OCI-LY1 (cell line): ENCODE measurements around the gene SYP.

Experiments used
- H2AFZ ChIP-seq: fragments of 200-600 bp; sonication (generic), shearing (Covaris generic); 2 replicates; pipeline ENCODE4 v1.6.0; 2014; ENCODE audit warnings: antibody characterized with exemption, mild to moderate bottlenecking, low read length
- H3F3A ChIP-seq: fragments of 200-600 bp; sonication (generic), shearing (Covaris generic); 2 replicates; pipeline ENCODE4 v1.6.0; 2014; ENCODE audit warnings: mild to moderate bottlenecking, antibody characterized with exemption, low read length, moderate library complexity; ENCODE audit not compliant: insufficient read depth
- H3K27ac ChIP-seq: fragments of 200-600 bp; sonication (generic); 2 replicates; pipeline ENCODE4 v1.5.1; 2014; ENCODE audit warnings: low read length, mixed run types, mild to moderate bottlenecking, low read depth; ENCODE audit not compliant: poor library complexity, severe bottlenecking
- H3K27me3 ChIP-seq: fragments of 200-600 bp; sonication (generic); 2 replicates; pipeline ENCODE4 v1.6.0; 2014; ENCODE audit warnings: antibody characterized with exemption, mild to moderate bottlenecking, low read length, moderate library complexity; ENCODE audit not compliant: insufficient read depth
- H3K36me3 ChIP-seq: fragments of 200-600 bp; sonication (generic); 2 replicates; pipeline ENCODE4 v1.6.1; 2014; ENCODE audit warnings: mild to moderate bottlenecking, antibody characterized with exemption, low read length, moderate library complexity, mixed read lengths; ENCODE audit not compliant: insufficient read depth
- H3K4me1 ChIP-seq: fragments of 200-600 bp; sonication (generic); 2 replicates; pipeline ENCODE4 v1.5.1; 2014; ENCODE audit warnings: mild to moderate bottlenecking, low read length, moderate library complexity; ENCODE audit not compliant: insufficient read depth, severe bottlenecking
- H3K4me2 ChIP-seq: fragments of 200-600 bp; sonication (generic), shearing (Covaris generic); 2 replicates; pipeline ENCODE4 v1.6.1; 2014; ENCODE audit warnings: low read length
- H3K4me3 ChIP-seq: fragments of 200-600 bp; sonication (generic); 2 replicates; pipeline ENCODE4 v1.5.1; 2014; ENCODE audit warnings: low read length, low read depth, mild to moderate bottlenecking, mixed read lengths; ENCODE audit not compliant: poor library complexity, severe bottlenecking
- H3K79me2 ChIP-seq: fragments of 200-600 bp; shearing (Covaris generic); 2 replicates; pipeline ENCODE4 v1.6.1; 2016; ENCODE audit warnings: mixed run types, low read length, mixed read lengths; ENCODE audit not compliant: insufficient read depth
- H3K9ac ChIP-seq: fragments of 200-600 bp; sonication (generic), shearing (Covaris generic); 2 replicates; pipeline ENCODE4 v1.6.1; 2014; ENCODE audit warnings: mild to moderate bottlenecking, low read length, mixed read lengths
- H3K9me2 ChIP-seq: fragments of 200-600 bp; sonication (generic), shearing (Covaris generic); 2 replicates; pipeline ENCODE4 v1.6.1; 2014; ENCODE audit warnings: low read depth, mild to moderate bottlenecking, low read length, mixed read lengths
- H3K9me3 ChIP-seq: fragments of 200-600 bp; shearing (Covaris generic); 2 replicates; pipeline ENCODE4 v1.6.1; 2014; ENCODE audit warnings: low read length, mixed read lengths
- H4K20me1 ChIP-seq: fragments of 200-600 bp; sonication (generic), shearing (Covaris generic); 2 replicates; pipeline ENCODE4 v1.6.0; 2016; ENCODE audit warnings: mild to moderate bottlenecking, low read length; ENCODE audit not compliant: insufficient read depth
- CTCF ChIP-seq: fragments of 200-600 bp; sonication (generic), shearing (Covaris generic); IDR thresholded peaks from 2 replicates; pipeline ENCODE4 v1.5.1; 2017; ENCODE audit warnings: mild to moderate bottlenecking, antibody characterized with exemption, low read length, moderate library complexity, mixed read lengths
- EZH2 ChIP-seq: fragments of 200-600 bp; sonication (generic), shearing (Covaris generic); IDR thresholded peaks from 2 replicates; pipeline ENCODE4 v1.8.0; 2017; ENCODE audit warnings: borderline replicate concordance, mixed run types, mild to moderate bottlenecking, antibody characterized with exemption, low read length, moderate library complexity, mixed read lengths

Gene SYP

GRCh38 chrX:49199906-49200771, at the start of gene SYP:
Gene SYP (minus strand): TSS chrX:49200193. CDS start chrX:49200186, 7 bp downstream.
- Histone ChIP-seq H3K4me3 (peak within 1 kb of the TSS; percentile 58), H3K9ac (peak within 1 kb of the TSS; percentile 67), H4K20me1 (no peaks in the 10 kb centered on the region), H3K79me2 (no peaks in the 10 kb centered on the region), H3K4me1 (peaks cover 10% of the 10 kb centered on the region), H3K9me3 (no peaks in the 10 kb centered on the region), H3K4me2 (peak within 1 kb of the TSS; percentile 83), H2AFZ (no peak within 1 kb of the TSS), H3K9me2 (no peaks in the 10 kb centered on the region), H3K36me3 (no peaks in the 10 kb centered on the region), H3F3A (no peaks in the 10 kb centered on the region), H3K27me3 (no peaks in the 10 kb centered on the region), H3K27ac (no peak within 1 kb of the TSS)
- TF ChIP-seq CTCF (no peak), EZH2 (no peak)

- Histone ChIP-seq H3K36me3 (0 out of 2 replicates have a peak, but pooled peaks cover 2% of the 10 kb centered on the region), H4K20me1 (no peaks in the 10 kb centered on the region), H3K9me3 (no peaks in the 10 kb centered on the region), H3F3A (no peaks in the 10 kb centered on the region), H3K4me2 (no peak overlapping the region), H3K27me3 (no peaks in the 10 kb centered on the region), H3K27ac (no peak overlapping the region), H3K9me2 (no peaks in the 10 kb centered on the region), H3K4me1 (no peaks in the 10 kb centered on the region), H2AFZ (no peak overlapping the region), H3K79me2 (no peaks in the 10 kb centered on the region), H3K4me3 (no peak overlapping the region), H3K9ac (no peak overlapping the region)
- TF ChIP-seq CTCF (no peak), EZH2 (no peak)
These were observed 49.6 kb upstream of the SYP start for GRCh38 chrX:49249616-49250015.

GRCh38 chrX:49249071-49249470, 49.1 kb upstream of the SYP start:
- H3K4me2 ChIP-seq: no peak overlapping the region
- H3K4me1 ChIP-seq: no peaks in the 10 kb centered on the region
- H3K4me3 ChIP-seq: no peak overlapping the region
- peaks cover 2% of the 10 kb centered on the region; the same call in 1 of the 2 replicates for H3K36me3 ChIP-seq
- TF ChIP-seq CTCF: no peak
- TF ChIP-seq EZH2: no peak
- H3K9me2 ChIP-seq: no peaks in the 10 kb centered on the region
- H3K9me3 ChIP-seq: no peaks in the 10 kb centered on the region
- no peaks in the 10 kb centered on the region for H3K27me3 ChIP-seq
- H2AFZ ChIP-seq: no peak overlapping the region
- no peak overlapping the region for H3K27ac ChIP-seq
- H3K79me2 ChIP-seq: no peaks in the 10 kb centered on the region
- H3F3A ChIP-seq: no peaks in the 10 kb centered on the region
- no peaks in the 10 kb centered on the region for H4K20me1 ChIP-seq
- H3K9ac ChIP-seq: no peak overlapping the region
